Activated naive CD4-positive, alpha-beta T cell treated with anti-CD3 and anti-CD28 coated beads for 36 hours (primary cell): Measurements from ENCODE around the gene TMEM87B. TPM values are rescaled to one million over a fixed set of nuclear protein-coding genes. Genes with fewer than 3 reads are reported as not detected.

Source experiments
- CTCF ChIA-PET: fragments of 350-600 bp; sonication (Branson Sonifier 250); formaldehyde crosslinking; loops from one replicate; lab custom pipeline; 2021; ENCODE audit warnings: antibody characterized with exemption; lab: Charles Lee
- DNase-seq: peaks from one replicate; pipeline ENCODE4 v3.0.0-alpha.2; 2020
- H3K27ac Mint-ChIP-seq: one replicate; pipeline ENCODE4 v1.8.0; 2021; ENCODE audit warnings: mild to moderate bottlenecking, mixed read lengths
- H3K27me3 Mint-ChIP-seq: one replicate; pipeline ENCODE4 v1.8.0; 2021; ENCODE audit warnings: low read depth, mixed read lengths
- H3K36me3 Mint-ChIP-seq: one replicate; pipeline ENCODE4 v1.8.0; 2021; ENCODE audit warnings: low read depth, mixed read lengths
- H3K4me1 Mint-ChIP-seq: one replicate; pipeline ENCODE4 v1.8.0; 2021; ENCODE audit warnings: low read depth, mixed read lengths
- H3K4me3 Mint-ChIP-seq: one replicate; pipeline ENCODE4 v1.8.0; 2021; ENCODE audit warnings: mild to moderate bottlenecking, moderate library complexity, mixed read lengths
- H3K9me3 Mint-ChIP-seq: one replicate; pipeline ENCODE4 v1.8.0; 2021; ENCODE audit warnings: mixed read lengths
- intact Hi-C: fragments of 100-400 bp; cut with micrococcal nuclease; formaldehyde crosslinking; loops from one replicate; pipeline ENCODE4 v1.15.1; 2023
- total RNA-seq, 2 experiments: library from RNA; stranded (reverse); gene quantifications; one replicate each; pipeline ENCODE4 v1.2.3, GENCODE V29; 2021

The TMEM87B gene
- total RNA-seq, 2 experiments from 2014 or later, result 10.5 to 12.0 TPM

DNA sequence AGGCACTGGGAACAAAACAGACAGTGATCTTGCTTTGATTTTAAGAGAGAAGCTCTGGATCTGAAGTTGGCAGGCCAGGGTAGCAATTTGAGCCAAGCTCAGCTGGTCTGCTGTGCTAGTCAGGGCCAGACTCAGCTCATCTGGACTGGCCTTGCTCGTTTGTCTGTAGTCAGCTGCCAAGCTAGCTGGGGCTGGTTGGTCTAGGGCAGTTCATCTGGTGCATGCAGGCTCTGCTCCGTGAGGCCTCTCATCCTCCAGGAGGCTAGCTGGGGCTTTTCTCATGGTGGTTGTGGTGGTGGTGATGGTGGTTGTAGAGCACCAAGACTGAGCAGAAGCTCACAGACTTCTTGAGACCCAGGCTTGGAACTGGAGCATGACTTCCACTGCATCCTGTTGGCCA is 93.4 kb downstream of the TMEM87B start:
- CTCF ChIA-PET, result interaction anchor here (0.6 to 1.1 kb wide), 3 partner anchors 13 to 111 kb away, joined by 3 read pairs; no protein-coding TSS in a partner anchor
- Mint-ChIP-seq H3K9me3 (no peaks in the 10 kb centered on the region), H3K4me1 (peaks cover 6% of the 10 kb centered on the region), H3K27ac (no peak overlapping the region), H3K27me3 (no peaks in the 10 kb centered on the region), H3K36me3 (no peaks in the 10 kb centered on the region), H3K4me3 (no peak overlapping the region)
- intact Hi-C loops, result no loop called here
- DNase-seq, result no peak

DNA sequence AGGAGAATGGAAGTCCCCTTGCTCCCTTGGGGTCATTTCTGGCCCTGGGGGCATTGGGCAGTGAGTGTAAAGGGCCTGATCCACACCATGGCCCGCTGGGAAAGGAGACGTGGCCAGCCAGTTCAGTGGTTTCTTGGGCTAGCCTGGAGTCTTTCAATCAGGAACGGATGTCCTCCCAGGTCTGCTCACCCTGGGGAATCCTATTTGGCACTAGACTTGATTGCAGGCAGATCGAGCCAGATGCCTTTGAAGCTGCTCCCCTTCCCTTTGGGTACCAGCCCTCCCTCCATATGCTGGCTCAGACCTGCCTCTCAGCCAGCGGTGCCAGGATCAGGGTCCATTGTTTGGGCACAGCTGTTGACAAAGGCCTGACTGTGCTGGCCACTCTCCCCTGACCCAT is 94.1 kb downstream of the TMEM87B start:
- no peak for DNase-seq
- intact Hi-C loops, result no loop called here
- Mint-ChIP-seq H3K9me3 (no peaks in the 10 kb centered on the region), H3K4me3 (no peak overlapping the region), H3K4me1 (peaks cover 13% of the 10 kb centered on the region), H3K27me3 (no peaks in the 10 kb centered on the region), H3K36me3 (no peaks in the 10 kb centered on the region), H3K27ac (no peak overlapping the region)
- CTCF ChIA-PET, result no interaction called here

GRCh38 chr2:112149866-112150435 is 94.9 kb downstream of the TMEM87B start:
- no peaks in the 10 kb centered on the region for H3K9me3 Mint-ChIP-seq
- no peaks in the 10 kb centered on the region for H3K27me3 Mint-ChIP-seq
- H3K4me1 Mint-ChIP-seq, result peaks cover 21% of the 10 kb centered on the region
- CTCF ChIA-PET, result no interaction called here
- no peak for DNase-seq
- no peak overlapping the region for H3K27ac Mint-ChIP-seq
- H3K36me3 Mint-ChIP-seq, result no peaks in the 10 kb centered on the region
- no peak overlapping the region for H3K4me3 Mint-ChIP-seq
- intact Hi-C loops, result no loop called here

DNA sequence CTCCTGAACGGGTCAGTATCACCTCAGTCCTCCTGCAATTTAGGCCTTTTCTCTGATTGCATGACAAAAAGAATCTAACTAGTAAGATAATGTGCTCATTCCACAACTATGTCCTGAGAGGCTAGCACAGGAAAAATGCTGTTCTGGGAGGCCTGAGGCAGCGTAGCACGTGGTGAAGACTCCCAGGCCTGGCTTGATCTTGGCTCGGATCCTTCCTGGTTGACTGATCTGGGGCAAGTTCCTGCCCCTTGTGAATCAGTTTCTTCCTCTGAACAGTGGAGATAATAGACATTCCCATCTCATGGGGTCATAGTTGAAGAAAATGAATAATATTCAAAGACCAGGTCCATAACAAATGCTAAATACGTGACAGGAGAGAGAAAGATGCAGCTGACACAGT is 95.4 kb downstream of the TMEM87B start:
- Mint-ChIP-seq H3K36me3 (no peaks in the 10 kb centered on the region), H3K4me1 (peaks cover 26% of the 10 kb centered on the region), H3K4me3 (no peak overlapping the region), H3K9me3 (no peaks in the 10 kb centered on the region), H3K27ac (no peak overlapping the region), H3K27me3 (no peaks in the 10 kb centered on the region)
- intact Hi-C loops, result no loop called here
- CTCF ChIA-PET, result interaction anchor here (0.6 kb wide), 1 partner anchor 464 kb away, joined by 3 read pairs; no protein-coding TSS in a partner anchor
- DNase-seq, result no peak

DNA sequence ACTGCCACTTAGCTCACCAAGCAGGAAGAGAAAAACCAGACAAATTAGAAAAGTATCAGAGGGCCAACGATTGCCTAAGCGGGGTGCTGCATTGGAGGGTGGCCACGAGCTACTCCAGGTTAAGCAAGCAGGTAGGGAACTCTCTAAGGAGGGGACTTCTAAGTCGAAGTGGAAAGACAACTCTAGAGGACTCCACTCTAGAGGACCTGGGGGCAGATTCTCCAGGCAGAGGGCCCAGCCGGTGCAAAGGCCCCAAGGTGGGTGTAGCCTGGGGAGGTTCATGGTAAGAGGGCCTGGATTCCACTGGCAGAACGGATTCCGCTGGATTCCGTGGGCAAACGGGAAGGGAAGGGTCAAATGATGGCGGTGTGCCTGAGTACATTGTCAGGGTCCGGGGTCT is 95.8 kb downstream of the TMEM87B start:
- Mint-ChIP-seq H3K36me3 (no peaks in the 10 kb centered on the region), H3K27ac (no peak overlapping the region)

GRCh38 chr2:112151271-112151670 is 96.2 kb downstream of the TMEM87B start:
- intact Hi-C loops, result no loop called here
- H3K4me3 Mint-ChIP-seq, result no peak overlapping the region
- H3K27me3 Mint-ChIP-seq, result no peaks in the 10 kb centered on the region
- H3K9me3 Mint-ChIP-seq, result no peaks in the 10 kb centered on the region
- H3K27ac Mint-ChIP-seq, result no peak overlapping the region
- DNase-seq, result no peak
- no peaks in the 10 kb centered on the region for H3K36me3 Mint-ChIP-seq
- peaks cover 34% of the 10 kb centered on the region for H3K4me1 Mint-ChIP-seq
- CTCF ChIA-PET, result no interaction called here

More for the DNA sequence above, 95.8 kb downstream of the TMEM87B start:
- Mint-ChIP-seq H3K27me3 (no peaks in the 10 kb centered on the region), H3K4me3 (no peak overlapping the region), H3K4me1 (peaks cover 30% of the 10 kb centered on the region), H3K9me3 (no peaks in the 10 kb centered on the region)
- intact Hi-C loops, result no loop called here
- DNase-seq, result no peak
- CTCF ChIA-PET, result interaction anchor here (0.6 kb wide), 1 partner anchor 464 kb away, joined by 3 read pairs; no protein-coding TSS in a partner anchor

DNA sequence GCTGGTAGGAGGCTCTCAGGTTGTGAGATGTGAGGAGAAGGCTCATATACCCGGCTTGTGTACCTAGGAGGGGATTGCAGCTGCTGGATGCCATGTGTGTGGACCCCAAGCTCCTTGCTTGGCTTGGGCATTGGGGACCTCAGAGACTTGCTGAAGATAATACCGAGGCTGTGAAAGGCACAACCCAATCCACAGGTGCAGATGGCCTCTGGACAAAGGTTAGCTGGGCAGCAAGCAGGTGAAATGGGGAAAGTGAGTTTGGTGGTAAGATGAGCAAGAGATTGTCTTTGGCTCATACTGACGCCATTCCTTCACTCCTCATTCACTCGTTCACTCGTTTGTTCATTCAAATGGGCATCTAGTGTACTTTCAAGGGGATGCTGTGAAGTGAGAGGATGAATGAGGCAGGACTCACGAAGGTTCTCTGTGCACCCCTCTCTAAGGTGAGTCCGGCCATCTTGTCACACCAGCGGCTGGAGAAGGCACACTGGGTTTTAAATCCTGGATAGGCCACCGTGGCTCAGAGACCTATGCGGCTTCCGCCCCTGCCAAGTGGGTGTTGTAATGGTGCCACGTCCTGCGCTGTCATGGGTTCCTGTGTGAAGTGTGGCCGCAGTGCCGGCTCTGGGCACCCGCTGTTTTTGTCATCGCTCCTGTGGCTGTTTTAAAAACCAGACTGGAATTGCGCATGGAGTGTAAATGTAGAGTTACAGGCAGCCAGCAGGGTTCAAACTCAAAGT is 96.8 kb downstream of the TMEM87B start:
- no peaks in the 10 kb centered on the region for H3K9me3 Mint-ChIP-seq
- intact Hi-C loops, result no loop called here
- no peak overlapping the region for H3K4me3 Mint-ChIP-seq
- H3K27me3 Mint-ChIP-seq, result no peaks in the 10 kb centered on the region
- H3K36me3 Mint-ChIP-seq, result no peaks in the 10 kb centered on the region
- CTCF ChIA-PET, result no interaction called here
- peaks cover 40% of the 10 kb centered on the region for H3K4me1 Mint-ChIP-seq
- DNase-seq, result no peak
- H3K27ac Mint-ChIP-seq, result no peak overlapping the region

GRCh38 chr2:112152476-112153178 is 97.6 kb downstream of the TMEM87B start:
- Mint-ChIP-seq H3K36me3 (no peaks in the 10 kb centered on the region), H3K4me3 (no peak overlapping the region), H3K4me1 (peaks cover 46% of the 10 kb centered on the region), H3K27me3 (no peaks in the 10 kb centered on the region), H3K9me3 (no peaks in the 10 kb centered on the region), H3K27ac (no peak overlapping the region)
- intact Hi-C loops, result no loop called here
- DNase-seq, result no peak
- CTCF ChIA-PET, result no interaction called here

- intact Hi-C loops, result no loop called here
- Mint-ChIP-seq H3K4me3 (no peak overlapping the region), H3K27me3 (no peaks in the 10 kb centered on the region), H3K27ac (no peak overlapping the region), H3K9me3 (no peaks in the 10 kb centered on the region), H3K36me3 (no peaks in the 10 kb centered on the region), H3K4me1 (peaks cover 48% of the 10 kb centered on the region)
- no peak for DNase-seq
- CTCF ChIA-PET, result no interaction called here
Measured at GRCh38 chr2:112153179-112153490, 98.1 kb downstream of the TMEM87B start.

DNA sequence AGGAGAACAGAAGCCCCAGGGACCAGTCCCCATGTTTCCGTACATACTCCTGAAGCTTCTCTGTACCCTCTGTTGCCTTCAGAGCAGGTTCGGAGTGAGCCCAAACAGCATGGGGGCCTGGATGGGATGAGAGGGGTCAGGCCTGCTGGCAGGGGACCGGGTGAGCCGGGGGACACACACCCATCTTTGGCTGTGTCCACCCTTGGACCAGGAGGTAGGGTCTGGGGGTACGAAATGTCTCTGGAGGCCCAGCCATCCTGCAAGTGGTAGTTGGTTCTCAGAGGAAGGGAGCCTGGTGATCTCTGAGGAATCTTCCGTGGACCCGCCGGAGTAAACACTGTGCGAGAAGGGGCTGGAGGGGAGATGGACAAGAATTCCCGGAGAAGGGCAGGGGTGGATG is 98.4 kb downstream of the TMEM87B start:
- CTCF ChIA-PET, result no interaction called here
- H3K4me3 Mint-ChIP-seq, result no peak overlapping the region
- no peaks in the 10 kb centered on the region for H3K9me3 Mint-ChIP-seq
- DNase-seq, result no peak
- intact Hi-C loops, result no loop called here
- no peak overlapping the region for H3K27ac Mint-ChIP-seq
- H3K36me3 Mint-ChIP-seq, result no peaks in the 10 kb centered on the region
- no peaks in the 10 kb centered on the region for H3K27me3 Mint-ChIP-seq
- H3K4me1 Mint-ChIP-seq, result peaks cover 48% of the 10 kb centered on the region

DNA sequence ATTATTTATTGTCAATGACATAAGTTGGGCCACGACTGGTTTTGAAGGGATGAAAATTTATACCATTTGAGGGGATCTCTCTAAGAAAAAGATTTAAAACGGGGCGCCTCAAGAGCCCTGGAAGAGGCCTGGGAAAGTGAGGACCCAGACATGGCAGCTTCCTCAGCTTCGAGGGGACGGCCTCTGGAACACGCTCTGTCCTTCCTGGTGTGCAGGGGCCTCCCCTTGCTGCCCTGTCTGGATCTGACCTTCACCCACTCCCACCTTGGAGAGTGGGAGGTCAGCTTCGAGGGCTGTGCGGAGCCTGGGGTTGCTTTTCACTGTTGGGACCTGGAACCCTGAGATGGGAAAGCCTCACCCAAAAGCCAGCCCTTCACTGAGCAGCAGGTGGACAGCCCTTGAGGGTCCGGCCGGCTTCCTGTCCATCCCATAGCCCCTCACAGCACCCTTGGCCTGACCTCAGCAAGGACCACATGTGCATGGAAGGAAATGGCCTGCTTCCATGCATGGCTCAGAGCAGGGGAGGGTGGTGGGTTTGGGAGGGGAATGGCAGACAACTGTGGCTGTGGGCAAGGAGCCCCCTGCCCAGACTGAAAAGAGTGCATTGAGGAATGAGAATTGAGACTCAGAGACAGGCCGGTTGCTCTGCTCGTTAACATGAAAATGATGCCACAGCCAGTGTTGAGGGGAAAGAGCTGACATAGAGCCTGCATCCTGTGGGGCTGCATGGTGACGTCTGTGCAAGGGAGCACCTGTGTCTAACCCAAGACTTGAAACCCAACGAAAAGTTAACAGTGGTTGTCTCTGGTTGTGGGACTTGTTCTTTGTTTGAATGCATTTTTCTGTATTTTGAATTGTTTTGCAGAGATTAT is 99.4 kb downstream of the TMEM87B start:
- Mint-ChIP-seq H3K9me3 (no peaks in the 10 kb centered on the region), H3K4me3 (no peak overlapping the region), H3K36me3 (no peaks in the 10 kb centered on the region), H3K27ac (peak overlapping the region; percentile 74), H3K27me3 (no peaks in the 10 kb centered on the region), H3K4me1 (peaks cover 48% of the 10 kb centered on the region)
- peak; percentile 75 for DNase-seq
- CTCF ChIA-PET, result interaction anchor here (0.8 to 2.1 kb wide), 3 partner anchors 22 to 33 kb away, joined by 5 to 7 read pairs (median 5); no protein-coding TSS in a partner anchor
- intact Hi-C loops, result loop anchor here (1.0 to 2.0 kb wide), 2 partner anchors 20 to 34 kb away; no protein-coding TSS in a partner anchor
